ENCODE measurements around the gene CFI. TPM values are rescaled to one million over a fixed set of nuclear protein-coding genes. Genes with fewer than 3 reads are reported as not detected.
A peak's percentile ranks its signal among the peaks of the same experiment; 100 is the strongest.

CFI gene
- total RNA-seq (10 to 100 TPM; 36.7 to 88.3 TPM), polyA plus RNA-seq (ENCODE audit: insufficient read length in 2 of 2) (10 to 100 TPM in 1 of 2 donors, 1 to 10 TPM in 1; 7.5 to 24.9 TPM)
- long read RNA-seq, donor 1, partial matches to known transcripts = 10 of 12 reads
- long read RNA-seq, donor 1, other reads (novel, unspliced or antisense) = 0 of 12 reads
- long read RNA-seq, donor 2 = 0 reads
- long read RNA-seq, donor 3 = 0 reads
- long read RNA-seq, donor 4, transcript CFI-204 (3 exons, 667 nt) = major isoform, 9 of 12 reads
- long read RNA-seq, donor 4, partial matches to known transcripts = 0 of 12 reads
- long read RNA-seq, donor 4, other reads (novel, unspliced or antisense) = 0 of 12 reads

- peak in 2 of 6 donors; percentile 2 to 57 for DNase-seq (ENCODE audit: low read depth in 4 of 6, low spot score in 6 of 6)
- H3K36me3 ChIP-seq (ENCODE audit: control insufficient read depth, insufficient read depth, low read length) = no peaks in the 10 kb centered on the region
- no peaks in the 10 kb centered on the region for H3K4me1 ChIP-seq (ENCODE audit: control insufficient read depth, insufficient read depth, low read length)
- WGBS (ENCODE audit: insufficient coverage) = no CpG with 5 or more reads among the region's 2 CpGs
- no peaks in the 10 kb centered on the region for H3K27me3 ChIP-seq (ENCODE audit: control insufficient read depth, insufficient read depth, low read length)
- H3K27ac ChIP-seq (ENCODE audit: low read depth, low read length) = peak within 1 kb of the TSS; percentile 22
- H3K4me3 ChIP-seq (ENCODE audit: low read depth, low read length) = peak within 1 kb of the TSS; percentile 17
- H3K9me3 ChIP-seq (ENCODE audit: control insufficient read depth, insufficient read depth, low read length) = no peaks in the 10 kb centered on the region
Observed at GRCh38 chr4:109801895-109802319, at the start of gene CFI. Gene CFI (minus strand): TSS chr4:109801999. CDS start chr4:109801971, 28 bp downstream.

GRCh38 chr4:109850601-109851000 lies 48.8 kb upstream of the CFI start:
- H3K4me1 ChIP-seq (ENCODE audit: control insufficient read depth, insufficient read depth, low read length) = no peaks in the 10 kb centered on the region
- no peak overlapping the region for H3K27ac ChIP-seq (ENCODE audit: low read depth, low read length)
- 94% methylated on average over 2 of the region's 5 CpGs for WGBS (ENCODE audit: insufficient coverage)
- H3K9me3 ChIP-seq (ENCODE audit: control insufficient read depth, insufficient read depth, low read length) = no peaks in the 10 kb centered on the region
- DNase-seq (ENCODE audit: low read depth in 4 of 6, low spot score in 6 of 6) = no peak
- H3K27me3 ChIP-seq (ENCODE audit: control insufficient read depth, insufficient read depth, low read length) = no peaks in the 10 kb centered on the region
- H3K36me3 ChIP-seq (ENCODE audit: control insufficient read depth, insufficient read depth, low read length) = no peaks in the 10 kb centered on the region
- no peak overlapping the region for H3K4me3 ChIP-seq (ENCODE audit: low read depth, low read length)

- no peaks in the 10 kb centered on the region for H3K4me1 ChIP-seq (ENCODE audit: control insufficient read depth, insufficient read depth, low read length)
- no peaks in the 10 kb centered on the region for H3K9me3 ChIP-seq (ENCODE audit: control insufficient read depth, insufficient read depth, low read length)
- no peak overlapping the region for H3K4me3 ChIP-seq (ENCODE audit: low read depth, low read length)
- no peak overlapping the region for H3K27ac ChIP-seq (ENCODE audit: low read depth, low read length)
- H3K27me3 ChIP-seq (ENCODE audit: control insufficient read depth, insufficient read depth, low read length) = no peaks in the 10 kb centered on the region
- WGBS (ENCODE audit: insufficient coverage) = no CpG with 5 or more reads among the region's 2 CpGs
- no peaks in the 10 kb centered on the region for H3K36me3 ChIP-seq (ENCODE audit: control insufficient read depth, insufficient read depth, low read length)
- no peak for DNase-seq (ENCODE audit: low read depth in 4 of 6, low spot score in 6 of 6)
Observed at GRCh38 chr4:109848501-109848900, 46.7 kb upstream of the CFI start.

- WGBS (ENCODE audit: insufficient coverage) = 83% methylated on average over 1 of the region's 5 CpGs
- no peak for DNase-seq (ENCODE audit: low read depth in 4 of 6, low spot score in 6 of 6)
- no peaks in the 10 kb centered on the region for H3K36me3 ChIP-seq (ENCODE audit: control insufficient read depth, insufficient read depth, low read length)
- no peaks in the 10 kb centered on the region for H3K9me3 ChIP-seq (ENCODE audit: control insufficient read depth, insufficient read depth, low read length)
- H3K27ac ChIP-seq (ENCODE audit: low read depth, low read length) = no peak within 1 kb of the TSS
- no peak within 1 kb of the TSS for H3K4me3 ChIP-seq (ENCODE audit: low read depth, low read length)
- no peaks in the 10 kb centered on the region for H3K27me3 ChIP-seq (ENCODE audit: control insufficient read depth, insufficient read depth, low read length)
- no peaks in the 10 kb centered on the region for H3K4me1 ChIP-seq (ENCODE audit: control insufficient read depth, insufficient read depth, low read length)
Observed at GRCh38 chr4:109847896-109848442, 46.2 kb upstream of the CFI start, which contains the start of gene LRIT3. Gene LRIT3 (plus strand): TSS chr4:109848107. CDS start chr4:109848202, 95 bp downstream.

- H3K27ac ChIP-seq (ENCODE audit: low read depth, low read length) = no peak overlapping the region
- WGBS (ENCODE audit: insufficient coverage) = 74% methylated on average over 3 of the region's 6 CpGs
- no peaks in the 10 kb centered on the region for H3K4me1 ChIP-seq (ENCODE audit: control insufficient read depth, insufficient read depth, low read length)
- H3K27me3 ChIP-seq (ENCODE audit: control insufficient read depth, insufficient read depth, low read length) = no peaks in the 10 kb centered on the region
- H3K9me3 ChIP-seq (ENCODE audit: control insufficient read depth, insufficient read depth, low read length) = no peaks in the 10 kb centered on the region
- H3K4me3 ChIP-seq (ENCODE audit: low read depth, low read length) = no peak overlapping the region
- no peaks in the 10 kb centered on the region for H3K36me3 ChIP-seq (ENCODE audit: control insufficient read depth, insufficient read depth, low read length)
- DNase-seq (ENCODE audit: low read depth in 4 of 6, low spot score in 6 of 6) = no peak
Observed at GRCh38 chr4:109846395-109847098, 44.7 kb upstream of the CFI start.

GRCh38 chr4:109836985-109837384 lies 35.2 kb upstream of the CFI start:
- no peak overlapping the region for H3K4me3 ChIP-seq (ENCODE audit: low read depth, low read length)
- H3K36me3 ChIP-seq (ENCODE audit: control insufficient read depth, insufficient read depth, low read length) = no peaks in the 10 kb centered on the region
- no peaks in the 10 kb centered on the region for H3K4me1 ChIP-seq (ENCODE audit: control insufficient read depth, insufficient read depth, low read length)
- H3K9me3 ChIP-seq (ENCODE audit: control insufficient read depth, insufficient read depth, low read length) = no peaks in the 10 kb centered on the region
- no peak overlapping the region for H3K27ac ChIP-seq (ENCODE audit: low read depth, low read length)
- no CpG with 5 or more reads among the region's 3 CpGs for WGBS (ENCODE audit: insufficient coverage)
- no peaks in the 10 kb centered on the region for H3K27me3 ChIP-seq (ENCODE audit: control insufficient read depth, insufficient read depth, low read length)
- no peak for DNase-seq (ENCODE audit: low read depth in 4 of 6, low spot score in 6 of 6)

GRCh38 chr4:109833756-109834155 lies 32.0 kb upstream of the CFI start:
- Histone ChIP-seq H3K36me3 (ENCODE audit: control insufficient read depth, insufficient read depth, low read length) (no peaks in the 10 kb centered on the region), H3K27me3 (ENCODE audit: control insufficient read depth, insufficient read depth, low read length) (no peaks in the 10 kb centered on the region), H3K4me1 (ENCODE audit: control insufficient read depth, insufficient read depth, low read length) (no peaks in the 10 kb centered on the region), H3K9me3 (ENCODE audit: control insufficient read depth, insufficient read depth, low read length) (no peaks in the 10 kb centered on the region), H3K27ac (ENCODE audit: low read depth, low read length) (no peak overlapping the region), H3K4me3 (ENCODE audit: low read depth, low read length) (no peak overlapping the region)
- no peak for DNase-seq (ENCODE audit: low read depth in 4 of 6, low spot score in 6 of 6)
- no CpG with 5 or more reads among the region's 4 CpGs for WGBS (ENCODE audit: insufficient coverage)

GRCh38 chr4:109827672-109828071 lies 25.9 kb upstream of the CFI start, which contains the start of gene RRH:
Gene RRH (plus strand): TSS chr4:109827972. CDS start chr4:109828028, 56 bp downstream.
- WGBS (ENCODE audit: insufficient coverage) = no CpG with 5 or more reads among the region's 2 CpGs
- no peaks in the 10 kb centered on the region for H3K27me3 ChIP-seq (ENCODE audit: control insufficient read depth, insufficient read depth, low read length)

GRCh38 chr4:109826719-109827118 lies 24.9 kb upstream of the CFI start:
- peak in 2 of 6 donors; percentile 36 to 71 for DNase-seq (ENCODE audit: low read depth in 4 of 6, low spot score in 6 of 6)
- H3K4me1 ChIP-seq (ENCODE audit: control insufficient read depth, insufficient read depth, low read length) = no peaks in the 10 kb centered on the region
- H3K27me3 ChIP-seq (ENCODE audit: control insufficient read depth, insufficient read depth, low read length) = no peaks in the 10 kb centered on the region
- no peak overlapping the region for H3K4me3 ChIP-seq (ENCODE audit: low read depth, low read length)
- H3K36me3 ChIP-seq (ENCODE audit: control insufficient read depth, insufficient read depth, low read length) = peaks cover 3% of the 10 kb centered on the region
- H3K9me3 ChIP-seq (ENCODE audit: control insufficient read depth, insufficient read depth, low read length) = no peaks in the 10 kb centered on the region
- H3K27ac ChIP-seq (ENCODE audit: low read depth, low read length) = no peak overlapping the region

More at GRCh38 chr4:109827672-109828071, 25.9 kb upstream of the CFI start, which contains the start of gene RRH:
- no peaks in the 10 kb centered on the region for H3K4me1 ChIP-seq (ENCODE audit: control insufficient read depth, insufficient read depth, low read length)
- H3K36me3 ChIP-seq (ENCODE audit: control insufficient read depth, insufficient read depth, low read length) = no peaks in the 10 kb centered on the region
- H3K27ac ChIP-seq (ENCODE audit: low read depth, low read length) = no peak within 1 kb of the TSS
- H3K9me3 ChIP-seq (ENCODE audit: control insufficient read depth, insufficient read depth, low read length) = no peaks in the 10 kb centered on the region
- H3K4me3 ChIP-seq (ENCODE audit: low read depth, low read length) = no peak within 1 kb of the TSS
- no peak for DNase-seq (ENCODE audit: low read depth in 4 of 6, low spot score in 6 of 6)

Data from spinal cord (tissue), 10 donors.